ENCODE results near the gene TMEM165.

TMEM165 gene

GRCh38 chr4:55364691-55365344, 30.9 kb upstream of the TMEM165 start:
- TF ChIP-seq FOXP2 (optimal IDR thresholded peaks at IDR 0.05; ENCODE audit: borderline replicate concordance, extremely low read depth, extremely low read length, insufficient read depth) (no peak), POLR2AphosphoS5 (IDR thresholded peaks at IDR 0.05; ENCODE audit: low read depth, low read length) (no peak), REST (IDR thresholded peaks at IDR 0.05; ENCODE audit: insufficient read depth in 1 of 2, low read depth in 2 of 2, low read length in 2 of 2) (no peak), TAF1 (IDR thresholded peaks at IDR 0.05; ENCODE audit: borderline replicate concordance, insufficient read depth, low read length) (no peak), SIN3A (IDR thresholded peaks at IDR 0.05; ENCODE audit: borderline replicate concordance, insufficient read depth, low read length) (no peak)

GRCh38 chr4:55365345-55365728, 30.4 kb upstream of the TMEM165 start:
- TF ChIP-seq POLR2AphosphoS5 (IDR thresholded peaks at IDR 0.05; ENCODE audit: low read depth, low read length) (no peak), TAF1 (IDR thresholded peaks at IDR 0.05; ENCODE audit: borderline replicate concordance, insufficient read depth, low read length) (no peak), REST (IDR thresholded peaks at IDR 0.05; ENCODE audit: insufficient read depth in 1 of 2, low read depth in 2 of 2, low read length in 2 of 2) (no peak), SIN3A (IDR thresholded peaks at IDR 0.05; ENCODE audit: borderline replicate concordance, insufficient read depth, low read length) (no peak), FOXP2 (optimal IDR thresholded peaks at IDR 0.05; ENCODE audit: borderline replicate concordance, extremely low read depth, extremely low read length, insufficient read depth) (no peak)

- TF ChIP-seq SIN3A (IDR thresholded peaks at IDR 0.05; ENCODE audit: borderline replicate concordance, insufficient read depth, low read length) (no peak), POLR2AphosphoS5 (IDR thresholded peaks at IDR 0.05; ENCODE audit: low read depth, low read length) (no peak), REST (IDR thresholded peaks at IDR 0.05; ENCODE audit: insufficient read depth in 1 of 2, low read depth in 2 of 2, low read length in 2 of 2) (no peak), TAF1 (IDR thresholded peaks at IDR 0.05; ENCODE audit: borderline replicate concordance, insufficient read depth, low read length) (no peak), FOXP2 (optimal IDR thresholded peaks at IDR 0.05; ENCODE audit: borderline replicate concordance, extremely low read depth, extremely low read length, insufficient read depth) (no peak)
These were observed 29.1 kb upstream of the TMEM165 start for GRCh38 chr4:55366621-55367020.

GRCh38 chr4:55367084-55367722, 28.6 kb upstream of the TMEM165 start:
- TF ChIP-seq POLR2AphosphoS5 (IDR thresholded peaks at IDR 0.05; ENCODE audit: low read depth, low read length) (no peak), FOXP2 (optimal IDR thresholded peaks at IDR 0.05; ENCODE audit: borderline replicate concordance, extremely low read depth, extremely low read length, insufficient read depth) (no peak), REST (IDR thresholded peaks at IDR 0.05; ENCODE audit: insufficient read depth in 1 of 2, low read depth in 2 of 2, low read length in 2 of 2) (no peak), TAF1 (IDR thresholded peaks at IDR 0.05; ENCODE audit: borderline replicate concordance, insufficient read depth, low read length) (no peak), SIN3A (IDR thresholded peaks at IDR 0.05; ENCODE audit: borderline replicate concordance, insufficient read depth, low read length) (no peak)

All from PFSK-1 (cell line).